Stimulated activated CD4-positive, alpha-beta T cell treated with anti-CD3 and anti-CD28 coated beads, Interleukin-4, amount 100 ng/mL, for 4 hours (primary cell): ENCODE results near the gene PCNX3.

Source experiments
- DNase-seq, 2 experiments: peaks; one replicate each; pipeline ENCODE4 v3.0.0-alpha.2; 2020

PCNX3 gene

DNA sequence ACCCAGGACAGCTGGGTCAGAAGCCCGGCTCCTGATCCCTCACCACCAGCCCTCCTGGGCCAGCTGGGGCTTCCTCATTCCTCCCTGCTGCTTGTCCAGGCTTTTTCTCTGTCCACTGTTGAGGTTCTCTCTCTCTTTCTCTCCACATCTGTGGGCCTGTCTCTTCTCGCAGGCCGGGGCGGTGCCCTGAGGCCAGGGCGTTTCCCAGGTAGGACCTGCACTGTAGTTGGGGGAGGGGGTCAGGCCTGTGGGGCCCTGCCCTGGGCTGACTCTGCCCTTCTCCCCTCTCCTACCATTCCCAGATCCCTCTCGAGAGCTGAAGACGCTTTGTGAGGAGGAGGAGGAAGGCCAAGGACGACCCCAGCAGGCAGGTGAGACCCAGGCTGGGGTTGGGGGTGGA lies 34.8 kb upstream of the PCNX3 start:
- no peak for DNase-seq

GRCh38 chr11:65581928-65582327 lies 33.6 kb upstream of the PCNX3 start:
- no peak for DNase-seq

DNA sequence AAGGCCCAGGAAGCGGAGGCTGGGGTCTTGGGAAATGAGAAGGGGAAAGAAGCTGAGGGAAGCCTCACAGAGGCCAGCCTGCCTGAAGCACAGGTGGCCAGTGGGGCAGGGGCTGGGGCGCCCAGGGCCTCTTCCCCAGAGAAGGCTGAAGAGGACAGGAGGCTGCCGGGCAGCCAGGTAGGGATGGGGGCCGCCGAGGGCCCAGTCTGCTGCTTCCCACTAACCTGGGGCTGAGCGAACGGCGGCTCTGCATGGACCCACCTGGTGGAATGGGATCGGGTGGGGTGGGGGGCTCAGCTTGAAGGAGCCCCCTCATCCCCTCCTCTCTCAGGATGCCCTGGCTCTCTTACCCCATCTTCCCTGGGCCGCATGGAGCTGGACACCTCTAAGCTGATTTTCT lies 32.0 kb upstream of the PCNX3 start:
- DNase-seq, result no peak

- no peak for DNase-seq
Measured at GRCh38 chr11:65584106-65584505, 31.5 kb upstream of the PCNX3 start.

- no peak for DNase-seq
Measured at GRCh38 chr11:65584723-65585171, 30.8 kb upstream of the PCNX3 start.

- DNase-seq, result no peak
Measured at GRCh38 chr11:65585396-65586246, 30.0 kb upstream of the PCNX3 start.

DNA sequence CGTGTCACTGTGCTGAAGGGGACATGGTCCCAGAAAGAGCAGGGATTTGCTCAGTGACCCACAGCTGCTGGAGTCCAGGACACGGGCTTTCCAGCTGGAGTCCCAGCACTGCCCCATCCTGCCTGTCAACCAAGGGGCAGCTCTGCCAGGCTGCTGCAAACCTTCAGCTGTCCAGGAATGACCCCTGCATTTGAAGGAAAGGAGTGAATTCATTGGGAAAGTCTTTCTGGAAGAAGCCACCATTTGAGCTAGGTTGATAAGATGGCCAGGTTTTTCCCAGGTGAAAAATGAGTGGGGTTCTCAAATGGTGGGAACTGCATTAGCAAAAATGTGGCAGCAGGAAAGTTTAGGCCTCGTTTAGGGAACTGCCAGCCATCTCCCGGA lies 29.3 kb upstream of the PCNX3 start:
- DNase-seq, result no peak

DNA sequence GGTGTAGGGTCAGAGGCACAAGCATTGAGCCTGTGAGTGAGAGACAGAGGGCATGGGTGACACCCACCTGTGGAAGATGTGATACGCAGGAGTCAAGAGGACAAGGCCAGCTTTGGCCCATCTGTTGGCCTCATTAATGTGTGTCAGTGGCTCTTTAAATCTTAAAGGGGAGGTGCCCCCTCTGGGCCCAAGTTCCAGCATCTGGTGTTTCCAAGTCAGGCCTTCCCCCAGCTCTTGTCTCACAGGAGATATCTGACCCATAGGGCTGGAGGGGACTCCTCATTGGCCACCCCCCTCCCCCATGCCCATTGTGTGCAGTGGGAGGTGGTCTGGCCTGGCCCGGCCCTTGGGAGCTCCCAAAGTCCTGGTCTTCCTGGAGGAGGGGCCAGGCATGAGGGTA lies 28.9 kb upstream of the PCNX3 start:
- no peak for DNase-seq

DNA sequence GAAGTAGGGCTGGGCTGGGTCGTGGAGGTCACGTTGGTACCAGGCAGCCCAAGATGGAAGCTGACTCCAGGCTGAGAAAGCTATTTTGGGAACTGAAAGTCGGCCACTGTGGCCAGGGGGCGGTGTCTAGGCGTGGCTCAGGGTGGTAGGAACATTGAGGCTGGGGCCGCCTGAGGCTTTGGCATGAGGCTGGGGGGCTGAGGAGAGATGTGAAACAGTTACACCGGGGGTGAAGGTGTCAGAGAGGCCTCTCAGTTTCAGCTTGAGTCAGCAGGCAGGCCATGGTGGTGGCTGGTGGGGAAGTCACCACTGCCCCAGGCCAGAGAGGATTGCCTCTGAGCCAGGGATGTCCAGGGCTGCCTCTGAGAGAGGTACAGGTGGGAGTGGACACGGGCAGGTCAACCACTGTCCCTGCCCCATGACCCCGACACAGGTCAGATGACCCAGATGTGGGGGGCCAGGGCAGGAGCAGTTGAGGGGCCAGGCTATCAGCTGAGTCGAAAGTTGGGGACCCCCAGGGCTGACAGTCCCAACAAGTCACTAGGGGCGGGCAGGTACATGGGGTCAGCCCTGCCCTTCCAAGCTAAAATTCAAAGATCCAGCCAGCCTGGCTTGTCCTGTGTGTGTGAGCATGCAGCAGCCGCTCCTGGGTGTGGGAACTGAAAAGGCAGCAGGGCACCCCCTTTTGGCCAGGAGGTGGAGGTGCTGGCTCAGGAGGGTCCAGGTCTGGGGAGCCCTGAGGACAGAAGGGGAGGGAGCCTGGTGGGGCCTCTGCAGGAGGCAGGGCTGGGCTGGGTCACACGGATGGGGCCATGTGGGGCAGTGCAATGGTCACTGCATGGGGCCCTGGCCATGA lies 27.1 kb upstream of the PCNX3 start:
- peak; percentile 60 to 73 for DNase-seq

DNA sequence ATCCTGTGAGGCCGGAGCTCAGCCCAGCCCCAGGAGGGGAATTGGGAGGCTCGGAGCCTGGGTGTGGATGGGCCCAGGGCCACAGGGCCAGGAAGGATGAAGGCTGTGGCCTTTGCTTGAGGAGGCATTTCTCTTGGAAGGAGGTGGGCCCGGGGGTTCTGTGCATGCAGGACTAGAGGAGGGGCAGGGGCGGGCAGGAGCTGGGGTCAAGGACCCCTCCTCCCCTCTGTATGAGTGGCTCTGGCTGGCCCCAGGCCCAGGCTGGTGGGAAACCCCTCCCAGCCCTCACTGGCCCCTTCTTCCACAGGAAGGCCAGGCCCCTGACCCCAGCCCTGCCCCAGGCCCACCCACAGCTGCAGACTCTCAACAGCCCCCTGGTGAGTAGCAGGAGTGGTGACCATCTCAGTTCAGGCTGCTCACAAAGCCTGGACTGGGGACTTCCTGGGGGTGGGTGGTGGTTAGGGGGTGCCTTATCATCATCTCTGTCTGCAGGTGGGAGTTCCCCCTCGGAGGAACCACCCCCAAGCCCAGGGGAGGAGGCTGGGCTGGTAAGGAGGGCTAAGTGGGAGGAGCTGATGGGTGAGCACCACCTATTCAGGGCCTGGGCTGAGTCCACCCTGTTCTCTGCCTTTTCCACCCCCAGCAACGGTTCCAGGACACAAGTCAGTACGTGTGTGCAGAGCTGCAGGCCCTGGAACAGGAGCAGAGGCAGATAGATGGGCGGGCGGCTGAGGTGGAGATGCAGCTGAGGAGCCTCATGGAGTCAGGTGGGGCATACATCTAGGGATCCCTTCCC lies 25.9 kb upstream of the PCNX3 start:
- DNase-seq, result no peak

GRCh38 chr11:65590240-65590738 lies 25.3 kb upstream of the PCNX3 start:
- DNase-seq, result no peak

GRCh38 chr11:65591939-65592857 lies 23.4 kb upstream of the PCNX3 start:
- no peak for DNase-seq

- DNase-seq, result no peak
Measured at GRCh38 chr11:65592858-65593517, 22.6 kb upstream of the PCNX3 start.

DNA sequence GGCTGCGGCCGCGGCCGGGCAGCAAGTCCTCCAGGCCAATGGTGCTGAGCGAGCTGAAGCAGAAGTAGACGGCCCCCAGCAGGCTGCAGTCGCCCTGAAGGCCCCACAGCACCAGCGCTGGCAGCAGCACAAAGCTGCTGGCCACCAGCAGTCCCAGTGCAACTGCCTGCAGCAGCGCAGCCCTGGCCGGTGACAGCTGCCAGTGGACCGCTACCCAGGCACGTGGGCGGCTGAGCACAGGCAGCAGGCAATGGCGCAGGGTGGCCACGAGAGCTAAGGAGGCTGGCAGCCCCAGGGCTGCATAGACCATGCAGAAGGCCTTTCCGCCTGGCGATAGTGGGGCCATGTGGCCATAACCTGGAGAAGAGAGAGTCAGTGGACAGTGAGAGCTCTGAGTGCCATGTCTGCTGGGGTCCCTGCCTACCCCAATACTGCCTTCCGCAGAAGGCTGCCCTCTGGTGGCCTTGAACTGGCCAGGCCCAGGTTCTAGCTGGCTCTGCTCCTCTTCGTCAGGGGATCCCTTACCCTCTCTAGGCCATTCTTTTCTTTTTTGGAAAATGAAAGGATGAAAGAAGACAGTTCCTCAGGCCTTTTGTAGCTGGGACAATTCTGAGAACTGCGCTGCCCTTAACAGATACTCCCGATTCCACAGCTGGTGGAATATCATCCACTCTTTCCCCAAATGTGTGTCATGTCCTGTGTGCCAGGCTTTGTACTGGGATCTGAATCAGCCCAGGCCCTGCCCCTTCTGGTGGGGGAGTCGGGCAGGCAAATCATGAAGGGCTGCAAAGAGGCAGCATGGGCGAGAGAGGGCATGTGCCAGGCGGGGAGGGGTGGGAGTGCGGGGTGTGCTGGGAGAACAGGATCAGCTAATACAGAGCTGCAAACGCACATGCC lies 21.8 kb upstream of the PCNX3 start:
- peak; percentile 36 to 51 for DNase-seq

DNA sequence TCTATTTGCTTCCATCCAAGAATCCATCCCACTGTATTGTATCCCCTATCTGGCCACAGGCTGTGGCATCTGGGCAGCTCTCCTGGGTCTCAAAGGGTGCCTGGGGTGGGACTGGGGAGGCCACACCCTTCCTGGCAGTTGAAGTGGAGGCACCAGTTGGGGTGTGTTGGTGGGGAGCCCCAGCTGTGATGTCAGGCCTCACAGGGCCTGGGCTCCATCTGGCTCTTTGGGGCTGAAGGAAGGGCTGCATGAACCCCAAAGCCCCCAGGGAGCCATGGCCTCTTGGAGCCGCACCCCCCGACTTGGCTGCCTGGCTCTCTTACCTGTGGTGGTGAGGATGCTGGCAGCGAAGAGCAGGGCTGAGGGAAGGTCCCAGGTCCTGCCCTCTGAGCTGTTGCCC lies 20.4 kb upstream of the PCNX3 start:
- no peak for DNase-seq

- DNase-seq, result no peak
Measured at GRCh38 chr11:65595543-65596281, 19.9 kb upstream of the PCNX3 start, which contains the start of gene KCNK7. Gene KCNK7 (minus strand): TSS chr11:65595800. CDS start chr11:65595772, 28 bp downstream.

GRCh38 chr11:65596520-65596919 lies 19.1 kb upstream of the PCNX3 start:
- DNase-seq, result no peak

DNA sequence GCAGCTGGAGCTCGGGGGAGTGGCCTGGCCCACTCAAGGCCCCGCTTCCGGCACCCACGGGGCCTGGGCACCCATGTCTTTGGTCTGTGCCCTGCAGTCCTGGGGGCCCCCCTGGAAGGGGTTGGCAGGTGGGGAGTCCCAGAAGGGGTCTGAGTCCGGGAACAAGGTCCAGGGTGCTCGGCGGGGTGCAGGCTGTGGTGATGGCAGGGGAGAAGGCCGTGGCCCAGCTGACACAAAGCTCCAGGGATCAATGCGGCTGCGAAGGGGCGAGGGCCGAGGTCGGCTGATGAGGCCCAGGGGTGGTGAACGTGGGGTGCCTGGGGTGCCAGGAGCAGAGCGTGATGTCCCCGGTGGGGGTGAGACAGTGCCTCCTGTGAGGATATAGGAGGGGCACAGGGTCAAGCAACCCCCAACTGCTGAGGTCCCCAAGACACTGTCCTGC lies 17.3 kb upstream of the PCNX3 start:
- no peak for DNase-seq
